OCI-M1 (cell line): Measurements from ENCODE around the gene CIAO2B.

Experiments
- DNase-seq: peaks from one replicate; lab custom pipeline; 2025; lab: John Stamatoyannopoulos, UW

The CIAO2B gene

GRCh38 chr16:66919569-66920298, 14.5 kb downstream of the CIAO2B start:
- no peak for DNase-seq

- no peak for DNase-seq
Observed at GRCh38 chr16:66918803-66919568, 15.2 kb downstream of the CIAO2B start, which contains the start of gene CDH16. TSS of gene CDH16 (minus strand) at chr16:66918885. CDS start at chr16:66918065, 820 bp downstream.

- no peak for DNase-seq
Observed at GRCh38 chr16:66918355-66918754, 15.8 kb downstream of the CIAO2B start.

- no peak for DNase-seq
Observed at GRCh38 chr16:66917741-66918140, 16.5 kb downstream of the CIAO2B start.

GRCh38 chr16:66916518-66916917, 17.7 kb downstream of the CIAO2B start:
- no peak for DNase-seq

GRCh38 chr16:66915041-66915440, 19.2 kb downstream of the CIAO2B start:
- no peak for DNase-seq

GRCh38 chr16:66914541-66914940, 19.7 kb downstream of the CIAO2B start:
- no peak for DNase-seq

- no peak for DNase-seq
Observed at GRCh38 chr16:66913711-66914110, 20.5 kb downstream of the CIAO2B start.

- DNase-seq = no peak
Observed at GRCh38 chr16:66913081-66913480, 21.1 kb downstream of the CIAO2B start.

GRCh38 chr16:66911801-66912200, 22.4 kb downstream of the CIAO2B start:
- DNase-seq = no peak

- no peak for DNase-seq
Observed at GRCh38 chr16:66911112-66911511, 23.1 kb downstream of the CIAO2B start.

- DNase-seq = no peak
Observed at GRCh38 chr16:66910175-66910940, 23.8 kb downstream of the CIAO2B start.

GRCh38 chr16:66908762-66909559, 25.2 kb downstream of the CIAO2B start:
- DNase-seq = no peak

- DNase-seq = no peak
Observed at GRCh38 chr16:66908116-66908515, 26.1 kb downstream of the CIAO2B start.

- no peak for DNase-seq
Observed at GRCh38 chr16:66906916-66907836, 27.0 kb downstream of the CIAO2B start.

- peak; percentile 84 for DNase-seq
Observed at GRCh38 chr16:66905633-66906539, 28.3 kb downstream of the CIAO2B start.

GRCh38 chr16:66904846-66905632, 29.2 kb downstream of the CIAO2B start:
- no peak for DNase-seq

- DNase-seq = no peak
Observed at GRCh38 chr16:66904428-66904845, 29.8 kb downstream of the CIAO2B start.
